HEK293T (cell line): ENCODE results near the gene COMMD1.

ENCODE experiments used
- ELF4 ChIP-seq: fragments of 450-650 bp; IDR thresholded peaks from 2 replicates; pipeline ENCODE4 v1.6.1; 2017; ENCODE audit warnings: antibody characterized with exemption
- FOXA1 ChIP-seq: fragments of 450-650 bp; IDR thresholded peaks from 2 replicates; pipeline ENCODE4 v1.6.1; 2016; ENCODE audit warnings: mild to moderate bottlenecking
- FOXK2 ChIP-seq: fragments of 450-650 bp; IDR thresholded peaks from 2 replicates; pipeline ENCODE4 v1.6.1; 2016; ENCODE audit warnings: mild to moderate bottlenecking
- FOXM1 ChIP-seq: fragments of 450-650 bp; IDR thresholded peaks from 2 replicates; pipeline ENCODE4 v1.6.1; 2017; ENCODE audit warnings: mild to moderate bottlenecking, borderline replicate concordance
- SP1 ChIP-seq: fragments of 450-650 bp; IDR thresholded peaks from 2 replicates; pipeline ENCODE4 v1.6.1; 2017
- SUZ12 ChIP-seq: fragments of 450-650 bp; IDR thresholded peaks from 2 replicates; pipeline ENCODE4 v1.6.1; 2016; ENCODE audit warnings: mild to moderate bottlenecking
- TARDBP ChIP-seq: fragments of 450-650 bp; IDR thresholded peaks from 2 replicates; pipeline ENCODE4 v1.6.1; 2016

- TF ChIP-seq FOXK2 (no peak), FOXM1 (no peak), FOXA1 (no peak), ELF4 (no peak), SP1 (no peak), SUZ12 (no peak), TARDBP (no peak)
Measured at GRCh38 chr2:61937098-61937497, 31.6 kb downstream of the COMMD1 start.
